IPS-11a (cell line): ENCODE data around the gene ADAMTS20.
"Not testable (repeated sequence)": the region's sequence is repeated elsewhere in the genome, so short reads cannot be mapped to it uniquely, and the experiment has no call there.

Source experiments
- H3K4me3 ChIP-seq: one replicate; pipeline ENCODE4 v1.5.1; 2013; ENCODE audit warnings: low read depth, low read length, control low read depth

Gene ADAMTS20

DNA sequence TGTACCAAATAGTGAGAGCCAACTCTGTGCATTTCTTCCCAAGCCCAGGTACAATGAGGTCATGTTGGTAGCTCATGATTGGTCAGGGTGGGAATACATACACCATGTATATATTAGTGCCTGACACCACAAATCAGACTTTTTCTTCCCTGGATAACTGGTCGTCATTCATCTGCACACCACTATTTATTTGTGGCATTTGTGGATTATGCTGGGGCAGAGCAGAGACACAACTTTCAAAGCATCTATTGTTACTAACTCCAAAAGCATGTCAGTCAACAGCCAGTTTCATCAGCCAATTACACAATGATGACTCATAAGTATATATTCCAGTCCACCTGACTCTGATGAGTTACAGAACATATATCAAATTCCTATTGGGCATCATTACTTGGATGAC is 181.7 kb downstream of the ADAMTS20 start:
- no peak overlapping the region for H3K4me3 ChIP-seq

DNA sequence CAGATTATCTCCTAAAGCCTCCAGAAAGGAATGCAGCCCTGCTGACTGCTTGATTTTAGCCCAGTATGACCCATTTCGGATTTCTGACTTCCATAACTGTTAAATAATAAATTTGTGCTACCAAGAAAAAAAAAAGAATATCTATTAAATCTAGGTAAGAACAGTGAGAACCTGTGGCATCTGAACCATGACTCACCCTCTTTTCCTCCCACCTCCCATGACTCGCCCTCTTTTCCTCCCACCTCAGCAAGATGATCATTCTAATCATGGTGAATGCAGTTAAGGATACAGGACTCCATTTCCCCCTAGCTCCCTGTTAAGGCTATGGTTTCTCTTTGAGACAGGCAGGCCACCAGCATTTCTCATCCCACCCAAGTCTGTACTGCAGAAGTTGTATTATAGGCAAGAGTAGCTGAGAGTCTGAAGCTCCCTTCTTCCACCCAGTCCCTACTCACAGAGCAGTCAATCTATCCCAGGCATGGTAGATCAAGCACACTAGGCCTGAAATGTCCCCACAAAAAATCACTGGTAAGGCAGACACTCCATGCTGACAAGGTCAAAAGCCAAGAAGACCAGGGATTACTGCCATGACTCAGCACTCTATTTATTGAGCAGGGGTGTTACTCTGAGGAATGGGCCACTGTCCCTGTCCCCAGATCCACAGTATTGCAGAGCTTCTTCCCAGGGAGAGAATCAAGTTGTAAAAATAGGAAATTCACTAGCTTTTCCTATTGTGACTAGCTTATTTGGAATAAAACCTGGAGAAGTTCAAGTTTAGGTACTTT is 188.9 kb downstream of the ADAMTS20 start:
- no peak overlapping the region for H3K4me3 ChIP-seq

DNA sequence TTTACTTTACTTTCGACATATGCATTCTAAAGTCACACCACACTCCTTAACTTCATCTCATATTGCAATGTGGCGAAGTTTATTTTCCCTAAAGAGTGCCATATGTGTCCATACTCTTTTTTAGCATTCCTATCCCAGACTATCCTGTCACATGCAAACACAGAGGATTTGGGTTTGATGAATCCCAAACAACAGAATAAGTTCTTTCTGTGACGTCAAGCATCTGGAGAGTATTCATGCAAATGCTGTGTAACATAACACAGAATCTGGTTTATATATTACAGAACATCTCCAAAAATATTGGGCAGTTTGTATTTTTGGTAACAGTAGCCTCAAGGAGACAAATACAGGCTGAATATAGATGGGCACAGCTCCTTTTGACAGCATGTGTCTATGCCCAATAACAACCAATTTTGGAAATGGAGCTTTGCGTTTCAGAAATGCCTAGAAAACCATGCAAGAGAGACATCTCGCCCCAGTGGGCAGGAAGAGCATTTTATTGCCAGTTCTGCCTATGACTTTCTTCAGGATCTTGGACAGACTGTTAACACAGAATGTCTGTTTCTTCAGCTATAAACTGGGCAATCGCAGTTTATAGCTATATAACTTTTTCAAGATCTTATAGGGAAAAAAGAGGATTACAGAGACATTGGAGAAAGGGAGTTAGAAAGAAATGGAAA is 190.8 kb downstream of the ADAMTS20 start:
- no peak overlapping the region for H3K4me3 ChIP-seq

GRCh38 chr12:43360001-43360400 is 192.0 kb downstream of the ADAMTS20 start:
- not testable (repeated sequence) for H3K4me3 ChIP-seq

DNA sequence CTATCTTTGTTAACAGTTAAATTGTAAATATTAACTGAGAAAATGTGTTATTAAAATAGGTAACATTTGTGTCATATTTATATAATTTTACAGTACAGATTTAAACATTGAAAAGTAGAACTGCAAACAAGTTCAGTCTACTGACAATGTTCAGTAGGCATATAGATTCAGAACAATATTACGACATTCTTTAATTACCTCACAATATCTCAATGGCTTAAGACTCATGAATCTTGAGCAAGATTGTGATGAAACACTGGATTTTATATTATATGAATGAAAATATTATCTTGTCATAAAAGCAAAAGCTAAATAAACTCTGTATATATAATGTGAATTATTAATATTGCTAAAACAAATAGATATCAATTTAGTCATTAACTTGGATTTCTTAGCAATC is 194.9 kb downstream of the ADAMTS20 start:
- no peak overlapping the region for H3K4me3 ChIP-seq

DNA sequence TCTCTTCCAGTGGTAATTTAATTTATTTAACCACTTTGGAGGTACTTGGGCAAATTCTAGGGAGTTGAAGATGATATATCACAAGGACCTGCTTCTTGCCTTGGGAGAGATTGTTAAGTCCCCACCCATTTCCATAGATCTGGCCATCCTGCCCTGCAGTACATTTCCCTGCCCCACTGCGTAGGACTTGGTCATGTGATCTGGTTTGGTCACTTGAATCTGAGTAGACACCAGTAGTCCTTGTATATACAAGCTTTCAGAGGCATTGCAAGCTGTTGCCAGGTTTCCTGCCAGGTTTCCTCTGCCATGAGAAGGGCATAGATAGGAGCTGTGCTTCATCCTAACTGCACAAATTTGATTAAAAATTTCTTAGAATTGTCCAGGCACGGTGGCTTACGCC is 200.0 kb downstream of the ADAMTS20 start:
- no peak overlapping the region for H3K4me3 ChIP-seq

DNA sequence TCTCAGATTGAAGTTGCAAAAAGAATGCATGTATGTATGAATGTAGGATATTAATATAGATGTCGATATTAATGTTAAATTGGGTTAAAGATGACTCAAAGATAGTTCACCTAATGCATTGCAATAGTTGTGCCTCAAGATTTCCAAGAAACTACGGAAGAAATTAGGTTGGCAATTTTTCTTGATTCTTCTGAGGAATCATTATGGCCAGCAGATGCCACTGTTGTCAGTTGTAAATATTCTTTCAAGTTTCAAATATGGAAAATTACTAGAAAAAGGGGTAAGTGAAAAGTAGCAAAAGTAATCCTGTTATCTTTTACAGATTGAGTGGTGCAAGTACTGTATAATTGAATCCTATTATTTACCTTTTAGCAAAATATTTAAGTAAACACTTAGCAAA is 202.1 kb downstream of the ADAMTS20 start:
- H3K4me3 ChIP-seq, result no peak overlapping the region

DNA sequence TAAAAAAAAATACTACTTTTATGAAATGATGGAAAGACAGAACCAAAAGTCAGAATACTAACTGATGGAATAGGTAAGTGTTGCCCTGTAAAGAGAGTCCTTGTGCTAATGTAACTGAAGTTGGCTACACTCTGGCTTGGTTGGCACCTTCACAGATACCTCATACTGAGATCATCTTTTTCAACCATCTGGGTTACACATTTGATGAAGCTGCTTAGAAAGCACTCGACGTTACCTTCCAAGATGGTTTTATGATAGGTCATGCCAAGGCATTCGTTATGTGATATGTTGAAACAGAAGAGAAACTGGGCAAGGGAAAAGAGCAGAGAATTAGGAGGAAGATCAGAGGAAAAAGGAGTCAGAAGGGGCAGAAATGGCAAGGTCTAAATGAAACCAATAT is 203.8 kb downstream of the ADAMTS20 start:
- H3K4me3 ChIP-seq, result no peak overlapping the region

DNA sequence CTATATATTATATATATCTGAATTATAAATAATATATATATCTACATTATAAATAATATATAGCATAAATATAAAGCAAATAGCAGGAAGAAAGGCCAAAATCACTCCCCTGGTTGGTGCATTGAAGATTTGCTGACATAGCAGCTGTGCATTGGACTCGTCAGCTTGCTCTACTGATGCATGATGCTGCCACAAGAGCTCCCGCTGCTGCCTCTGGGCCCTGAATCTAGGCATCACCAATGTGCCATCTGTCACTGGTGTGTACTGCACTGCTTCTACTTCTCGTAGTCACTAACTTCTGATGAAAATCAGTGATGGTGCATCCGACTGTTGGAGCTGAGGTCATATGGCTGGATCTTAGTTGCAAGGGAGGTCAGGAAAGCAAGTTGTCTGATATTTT is 205.0 kb downstream of the ADAMTS20 start:
- H3K4me3 ChIP-seq, result no peak overlapping the region

DNA sequence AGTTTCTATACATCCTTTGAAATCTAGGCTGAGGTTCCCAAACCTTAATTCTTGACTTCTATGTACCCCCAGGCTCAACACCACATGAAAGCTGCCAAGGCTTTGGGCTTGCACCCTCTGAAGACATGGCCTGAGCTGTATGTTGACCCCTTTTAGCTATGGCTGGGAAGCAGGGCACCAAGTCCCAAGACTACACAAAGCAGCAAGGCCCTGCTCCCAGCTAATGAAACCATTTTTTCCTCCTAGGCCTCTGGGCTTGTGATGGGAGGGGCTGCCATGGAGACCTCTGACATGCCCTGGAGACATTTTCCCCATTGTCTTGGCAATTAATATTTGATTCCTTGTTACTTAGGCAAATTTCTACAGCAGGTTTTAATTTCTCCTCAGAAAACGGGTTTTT is 207.0 kb downstream of the ADAMTS20 start:
- no peak overlapping the region for H3K4me3 ChIP-seq

- not testable (repeated sequence) for H3K4me3 ChIP-seq
Observed at GRCh38 chr12:43341785-43342313, 210.2 kb downstream of the ADAMTS20 start.

DNA sequence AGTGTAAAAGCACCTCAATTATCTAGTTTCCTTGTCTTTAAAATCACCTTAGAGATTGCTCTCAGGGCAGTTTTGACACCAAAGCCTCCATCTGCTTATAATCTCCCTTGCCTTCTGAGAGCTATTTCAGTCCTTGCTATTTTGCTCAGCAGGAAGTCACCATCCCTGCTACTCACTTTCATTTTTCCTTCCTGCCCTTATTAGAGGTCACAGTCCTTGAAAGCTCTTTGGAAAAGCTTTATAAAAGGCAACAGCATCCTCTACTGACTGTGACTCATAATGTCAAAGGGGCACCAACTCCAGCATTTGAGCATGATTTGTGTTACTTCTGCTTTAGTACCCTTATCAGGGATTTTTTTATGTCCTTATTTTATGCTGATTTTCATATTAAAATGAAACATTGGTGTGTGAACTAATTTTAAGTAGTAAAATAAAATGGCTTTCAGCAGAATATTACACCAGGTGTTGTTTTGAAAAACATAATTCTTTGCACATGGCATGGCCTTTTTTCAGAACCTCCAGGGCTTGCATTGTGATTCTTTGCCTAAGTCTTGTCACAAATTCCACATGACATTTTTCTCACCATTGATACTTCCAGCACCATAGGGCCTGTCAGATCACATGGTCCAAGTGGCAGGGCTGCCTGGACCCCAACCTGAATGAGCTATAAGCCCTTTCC is 213.0 kb downstream of the ADAMTS20 start:
- no peak overlapping the region for H3K4me3 ChIP-seq

DNA sequence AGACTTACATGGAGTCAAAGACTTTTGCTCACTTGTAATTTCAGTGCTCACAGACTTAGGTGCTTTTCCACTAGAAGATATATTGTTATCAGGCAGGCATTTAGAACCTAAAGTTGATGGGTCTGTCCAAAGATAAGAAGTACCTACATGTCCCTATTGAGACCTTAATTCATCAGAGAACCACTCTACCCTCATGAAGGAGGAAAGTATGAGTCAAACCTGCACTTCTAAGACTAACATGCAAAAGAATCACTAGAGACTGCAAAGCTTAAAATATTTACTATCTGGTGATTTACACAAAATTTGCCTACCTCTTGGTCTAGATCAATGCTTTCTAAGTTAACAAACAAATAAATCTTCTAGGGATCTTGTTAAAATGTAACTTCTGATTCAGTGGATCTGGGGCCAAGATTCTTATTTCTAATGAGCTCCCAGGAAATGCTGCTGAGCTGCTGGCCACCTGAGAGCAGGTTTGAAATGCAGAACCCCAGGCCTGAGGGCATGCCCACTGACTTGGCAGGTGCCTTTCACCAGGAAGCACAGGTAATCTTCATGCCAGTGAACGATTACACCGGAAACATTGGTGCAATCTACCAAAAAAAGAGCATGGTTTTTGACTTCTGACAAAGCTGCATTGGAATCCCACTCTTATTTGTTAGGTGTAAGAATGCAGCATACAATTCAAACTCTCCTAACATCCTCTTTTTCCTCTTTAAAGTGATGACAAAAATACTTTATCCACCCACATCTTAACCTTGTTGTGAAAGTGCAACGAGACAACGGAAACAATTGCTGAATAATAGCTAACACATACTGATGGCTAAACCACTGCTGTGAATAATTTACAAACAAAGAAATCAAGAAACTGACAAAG is 214.2 kb downstream of the ADAMTS20 start:
- no peak overlapping the region for H3K4me3 ChIP-seq

DNA sequence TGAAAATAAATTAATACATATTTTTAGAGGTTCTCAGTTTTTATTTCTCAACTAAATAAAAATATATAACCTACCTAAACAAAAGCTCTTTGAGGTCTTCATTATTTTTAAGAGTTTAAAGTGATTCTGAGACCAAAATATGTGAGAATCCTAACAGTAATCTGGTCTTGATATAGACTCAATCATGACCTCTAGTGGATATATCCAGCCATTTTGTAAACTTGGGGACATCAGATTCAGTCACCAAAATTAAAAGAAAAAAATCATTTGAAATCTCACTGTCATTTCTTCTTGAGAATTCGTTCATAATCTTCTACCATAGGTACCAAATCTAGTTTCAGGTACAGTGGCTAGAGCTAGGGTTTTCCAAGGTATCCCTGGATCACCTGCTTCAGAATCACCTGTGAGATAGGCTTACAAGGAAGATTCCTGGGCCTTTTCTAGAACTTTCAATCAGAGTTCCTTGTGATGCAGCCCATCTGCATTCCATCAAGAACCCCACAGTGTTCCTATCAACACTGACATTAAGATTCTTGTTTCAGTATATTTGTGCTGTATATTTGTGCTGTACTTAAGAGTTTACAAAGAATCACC is 214.9 kb downstream of the ADAMTS20 start:
- H3K4me3 ChIP-seq, result no peak overlapping the region

DNA sequence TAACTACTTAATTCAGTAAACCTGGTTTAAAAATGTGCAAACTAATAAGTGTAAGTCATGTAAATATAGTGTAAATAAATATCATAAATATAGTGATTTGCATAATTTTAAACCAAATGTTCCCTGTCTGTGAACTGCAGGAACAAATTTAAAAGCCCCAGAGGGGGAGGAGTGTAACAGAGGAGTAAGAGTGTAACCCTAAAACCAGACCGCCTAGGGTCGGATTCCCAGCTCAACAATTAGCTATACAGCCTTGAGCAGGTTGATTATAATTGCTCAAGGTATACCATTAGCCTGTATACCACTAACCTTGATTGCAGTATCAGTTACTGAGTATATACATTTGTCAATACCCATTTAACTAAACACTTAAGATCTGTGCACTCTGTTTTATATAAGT is 218.4 kb downstream of the ADAMTS20 start:
- H3K4me3 ChIP-seq, result no peak overlapping the region

DNA sequence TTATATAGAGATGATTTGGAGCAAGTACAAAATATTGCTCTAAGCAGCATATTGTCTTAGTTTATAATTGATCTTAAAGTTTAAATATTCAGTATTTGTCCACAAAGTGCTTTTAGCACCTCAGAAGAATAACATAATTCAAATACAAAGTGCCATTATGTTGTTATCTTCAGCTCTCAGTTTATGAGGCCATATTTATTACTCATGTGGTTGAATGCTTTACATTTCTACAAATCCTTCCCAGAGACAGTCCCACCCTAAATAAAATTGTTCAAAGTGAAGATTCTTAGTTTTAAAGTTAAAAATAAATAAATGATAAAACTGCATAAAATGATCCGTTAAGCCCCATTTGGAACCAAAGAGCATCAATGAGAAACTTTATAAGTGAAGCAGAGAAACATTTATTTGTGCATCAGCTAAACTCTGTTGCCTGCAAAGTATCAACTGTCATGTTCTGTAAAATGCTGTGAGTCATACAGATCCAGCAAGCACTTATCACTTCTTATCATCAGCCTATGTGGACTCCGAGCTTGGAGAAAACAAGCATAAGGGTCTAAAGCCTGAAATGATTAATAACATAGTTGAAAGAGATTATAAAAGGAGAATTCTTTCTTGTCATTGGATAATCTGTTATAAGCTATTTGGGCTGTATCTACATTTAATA is 218.9 kb downstream of the ADAMTS20 start:
- H3K4me3 ChIP-seq, result no peak overlapping the region

DNA sequence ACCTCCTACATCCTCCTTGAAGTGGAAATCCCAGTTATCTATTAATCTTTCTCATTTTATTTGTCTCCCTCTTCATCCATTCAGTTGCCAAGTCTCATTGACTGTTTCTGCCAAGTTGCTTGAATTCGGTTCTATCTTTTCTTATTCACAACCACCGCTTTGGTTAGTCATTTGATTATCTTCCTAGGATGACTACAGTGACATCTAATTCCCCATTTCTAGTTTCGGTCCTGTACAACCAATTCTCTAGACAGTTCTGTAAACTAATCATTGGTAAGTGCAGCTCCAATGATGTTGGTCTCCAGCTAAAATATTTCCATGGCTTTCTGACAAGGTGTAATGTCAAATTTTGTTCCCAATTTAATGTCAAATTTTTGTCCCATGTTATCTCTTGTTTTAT is 220.1 kb downstream of the ADAMTS20 start:
- H3K4me3 ChIP-seq, result no peak overlapping the region

GRCh38 chr12:43329375-43329774 is 222.6 kb downstream of the ADAMTS20 start:
- no peak overlapping the region for H3K4me3 ChIP-seq

DNA sequence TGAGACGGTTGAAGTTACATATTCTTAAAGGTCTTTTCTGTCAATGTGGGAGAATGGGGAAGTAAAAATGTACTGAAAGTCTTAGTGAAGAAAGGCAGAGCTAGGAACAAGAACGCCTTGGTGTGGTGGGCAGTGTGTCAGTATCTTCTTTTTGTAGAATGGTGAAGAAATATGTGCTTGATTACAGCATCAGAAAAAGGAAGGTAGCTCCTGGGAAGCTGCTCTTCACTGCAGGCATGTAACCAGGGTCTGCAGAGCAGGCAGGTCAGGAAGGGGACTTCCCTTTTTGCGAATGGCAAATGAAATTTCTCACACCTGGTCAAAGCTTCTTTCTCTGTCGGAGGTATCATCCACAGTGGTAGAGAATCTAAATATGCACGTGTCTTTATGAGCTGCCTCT is 226.2 kb downstream of the ADAMTS20 start:
- H3K4me3 ChIP-seq, result no peak overlapping the region

DNA sequence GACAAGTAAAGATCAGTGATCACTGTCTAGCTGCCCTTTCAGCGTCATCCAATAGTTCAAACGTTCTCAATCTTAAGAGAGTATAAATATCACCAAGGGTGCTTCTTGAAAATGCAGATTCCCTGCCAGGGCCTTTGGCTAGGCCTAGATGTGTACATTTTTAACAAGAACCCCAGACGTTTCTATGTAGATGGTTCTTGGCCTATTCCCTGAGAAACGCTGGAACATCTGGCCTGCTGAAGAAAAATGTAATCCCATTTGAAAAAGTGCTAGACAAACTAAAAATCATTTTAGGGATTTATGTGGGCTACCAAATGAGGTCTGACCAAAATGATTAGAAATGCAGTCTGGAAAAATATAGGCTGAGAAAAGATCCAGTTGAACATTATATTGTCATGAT is 231.7 kb downstream of the ADAMTS20 start:
- no peak overlapping the region for H3K4me3 ChIP-seq
